HG02943 (cell line): ENCODE results near the gene ANKLE1.
"Not testable (repeated sequence)": the region's sequence is repeated elsewhere in the genome, so short reads cannot be mapped to it uniquely, and the experiment has no call there.

ENCODE experiments used
- ATAC-seq: cut with Tn5 transposase; IDR thresholded peaks from one replicate; pipeline ENCODE4 v1.9.1; 2021; ENCODE audit warnings: mild to moderate bottlenecking, low read depth, moderate library complexity; ENCODE audit not compliant: unreplicated experiment

The ANKLE1 gene

GRCh38 chr19:17246681-17247425 is 34.8 kb upstream of the ANKLE1 start:
- ATAC-seq = no peak

GRCh38 chr19:17248011-17248776 is 33.5 kb upstream of the ANKLE1 start:
- no peak for ATAC-seq

GRCh38 chr19:17249887-17250548 is 31.7 kb upstream of the ANKLE1 start:
- no peak for ATAC-seq

- no peak for ATAC-seq
Observed at GRCh38 chr19:17254636-17255035, 27.1 kb upstream of the ANKLE1 start.

GRCh38 chr19:17255150-17255621 is 26.5 kb upstream of the ANKLE1 start:
- no peak for ATAC-seq

- no peak for ATAC-seq
Observed at GRCh38 chr19:17256130-17256529, 25.6 kb upstream of the ANKLE1 start.

- no peak for ATAC-seq
Observed at GRCh38 chr19:17259118-17259780, 22.5 kb upstream of the ANKLE1 start.

GRCh38 chr19:17259934-17260333 is 21.8 kb upstream of the ANKLE1 start:
- no peak for ATAC-seq

- ATAC-seq = peak; percentile 55
Observed at GRCh38 chr19:17260842-17261325, 20.8 kb upstream of the ANKLE1 start.

- no peak for ATAC-seq
Observed at GRCh38 chr19:17262557-17262956, 19.1 kb upstream of the ANKLE1 start.

- ATAC-seq = no peak
Observed at GRCh38 chr19:17263712-17264640, 17.7 kb upstream of the ANKLE1 start.

GRCh38 chr19:17264641-17264979 is 17.1 kb upstream of the ANKLE1 start, which contains the start of gene USHBP1:
USHBP1 (minus strand) TSS chr19:17264745; CDS start chr19:17264299, 446 bp downstream.
- ATAC-seq = no peak

- no peak for ATAC-seq
Observed at GRCh38 chr19:17266026-17266425, 15.7 kb upstream of the ANKLE1 start.

- peak; percentile 5 for ATAC-seq
Observed at GRCh38 chr19:17266589-17266974, 15.1 kb upstream of the ANKLE1 start.

GRCh38 chr19:17266975-17267788 is 14.5 kb upstream of the ANKLE1 start, which contains the start of gene BABAM1:
BABAM1 (plus strand) TSS chr19:17267443; CDS start chr19:17268807, 1,364 bp downstream.
- peak; percentile 87 for ATAC-seq

GRCh38 chr19:17268754-17269153 is 12.9 kb upstream of the ANKLE1 start:
- ATAC-seq = no peak

GRCh38 chr19:17274892-17275291 is 6.8 kb upstream of the ANKLE1 start:
- not testable (repeated sequence) for ATAC-seq

GRCh38 chr19:17275441-17276175 is 6.1 kb upstream of the ANKLE1 start:
- ATAC-seq = no peak
